ENCODE results near the gene FAM110A. TPM values are rescaled to one million over a fixed set of nuclear protein-coding genes. Genes with fewer than 3 reads are reported as not detected.

Gene FAM110A
- total and polyA plus RNA-seq, 9 of the 15 experiments (the other 6 are each of a cell fraction or from before 2014, with no cell fraction given), result 0.73 to 15.5 (median 3.6) TPM

- intact Hi-C loops (cut with micrococcal nuclease), result no loop called here
- TF ChIP-seq SMARCA5 (IDR thresholded peaks at IDR 0.05) (0 out of 2 replicates have a peak, but pooled peaks have one; percentile 46), KDM1A (IDR thresholded peaks at IDR 0.05) (peak in 1 of 2 experiments; percentile 32; a peak in 1 of 4 replicates), TEAD1 (CRISPR knock-in tag; IDR thresholded peaks at IDR 0.05) (no peak), ARHGAP35 (IDR thresholded peaks at IDR 0.05; ENCODE audit: partially characterized antibody) (no peak), ADNP (tag; IDR thresholded peaks at IDR 0.05) (no peak), RBM25 (IDR thresholded peaks at IDR 0.05; ENCODE audit: low read depth, low read length, severe bottlenecking) (peak; percentile 90), BCOR (IDR thresholded peaks at IDR 0.05) (no peak; the same call in none of the 2 replicates), CXXC5 (CRISPR knock-in tag; IDR thresholded peaks at IDR 0.05) (no peak), TGIF2 (CRISPR knock-in tag; IDR thresholded peaks at IDR 0.05) (no peak)
- Histone ChIP-seq H3K4me1 (replicated peaks in 1 of 2; ENCODE audit: control insufficient read depth in 2 of 2, insufficient read depth in 2 of 2, low read length in 2 of 2) (peaks cover 0 to 3% of the 10 kb centered on the region in 2 experiments; a peak in 2 of 5 replicates), H3K27ac (ENCODE audit: extremely low read depth, low read depth, low read length) (no peak overlapping the region), H4K20me1 (replicated peaks; ENCODE audit: control insufficient read depth, insufficient read depth, low read length) (no peaks in the 10 kb centered on the region), H3K79me2 (ENCODE audit: control insufficient read depth, insufficient read depth, low read length) (no peaks in the 10 kb centered on the region), H3K9ac (ENCODE audit: insufficient read depth in 1 of 2, low read depth in 2 of 2, low read length in 2 of 2) (no peak overlapping the region), H3K36me3 (ENCODE audit: control insufficient read depth, insufficient read depth, low read length) (no peaks in the 10 kb centered on the region), H3K9me3 (replicated peaks; ENCODE audit: control insufficient read depth, insufficient read depth, low read depth, low read length) (no peaks in the 10 kb centered on the region), H3K27me3 (ENCODE audit: control insufficient read depth in 2 of 2, insufficient read depth in 2 of 2, low read length in 2 of 2) (no peaks in the 10 kb centered on the region), H2AFZ (ENCODE audit: low read depth, low read length) (no peak overlapping the region), H3K9me1 (ENCODE audit: control insufficient read depth, insufficient read depth, low read length) (no peaks in the 10 kb centered on the region), H3K4me2 (ENCODE audit: insufficient read depth, low read length) (no peak overlapping the region), H3K4me3 (no peak overlapping the region)
- 25% methylated on average over 2 of the region's 4 CpGs for WGBS (ENCODE audit: insufficient coverage, low coverage, missing lambda C conversion rate)
- in situ Hi-C loops (cut with MboI), result no loop called here
- POLR2A ChIA-PET, result interaction anchor here (0.9 kb wide), 1 partner anchor 11 kb away, joined by 3 read pairs; no protein-coding TSS in a partner anchor
- FAIRE-seq (no peak), ATAC-seq (no peak), DNase-seq (ENCODE audit: extremely low read depth in 1 of 4, low spot score in 3 of 4) (no peak)
- BruUV-seq (replicated peaks), result no TSS peak
- CTCF ChIA-PET (ENCODE audit: low intra/inter-chr PET ratio), result no interaction called here
Measured at GRCh38 chr20:853406-853996, 20.0 kb downstream of the FAM110A start.
